ENCODE data around the gene HBG1. TPM values are rescaled to one million over a fixed set of nuclear protein-coding genes. Genes with fewer than 3 reads are reported as not detected.

The HBG1 gene
- total RNA-seq, 1 experiment from 2014 or later, result not detected

DNA sequence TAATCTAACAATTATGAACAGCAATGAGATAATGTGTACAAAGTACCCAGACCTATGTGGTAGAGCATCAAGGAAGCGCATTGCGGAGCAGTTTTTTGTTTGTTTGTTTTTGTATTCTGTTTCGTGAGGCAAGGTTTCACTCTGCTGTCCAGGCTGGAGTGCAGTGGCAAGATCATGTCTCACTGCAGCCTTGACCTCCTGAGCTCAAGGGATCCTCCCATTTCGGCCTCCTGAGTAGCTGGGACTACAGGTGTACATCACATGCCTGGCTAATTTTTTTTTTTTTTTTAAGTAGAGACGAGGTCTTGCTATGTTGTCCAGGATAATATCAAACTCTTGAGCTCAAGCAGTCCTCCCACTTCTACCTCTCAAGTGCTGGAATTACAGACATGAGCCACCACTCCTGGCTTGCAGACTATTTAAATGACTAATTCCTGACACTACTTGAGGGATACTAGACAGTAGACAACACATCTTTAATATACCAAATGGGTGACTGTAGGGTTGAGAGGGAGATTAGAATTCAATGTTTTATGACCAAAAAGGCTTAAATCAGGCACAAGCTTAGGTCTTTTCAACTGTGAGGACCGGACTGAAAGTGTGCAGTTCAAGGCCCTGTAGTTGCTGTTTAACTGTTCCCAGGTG lies 39.4 kb upstream of the HBG1 start:
- no peak overlapping the region for H3K4me2 ChIP-seq (ENCODE audit: low read depth, low read length, poor library complexity, severe bottlenecking)
- no peaks in the 10 kb centered on the region for H3K9me3 ChIP-seq (ENCODE audit: low read length)
- H3K27me3 ChIP-seq (ENCODE audit: low read length), result no peaks in the 10 kb centered on the region

GRCh38 chr11:5288108-5288905 lies 38.6 kb upstream of the HBG1 start:
- Histone ChIP-seq H3K27ac (ENCODE audit: low read length) (no peak overlapping the region), H3K4me3 (ENCODE audit: low read length) (no peak overlapping the region), H3K9me3 (ENCODE audit: low read length) (no peaks in the 10 kb centered on the region), H3K4me2 (ENCODE audit: low read depth, low read length, poor library complexity, severe bottlenecking) (no peak overlapping the region), H3K79me2 (ENCODE audit: low read length) (no peaks in the 10 kb centered on the region), H3K9me2 (replicated peaks; ENCODE audit: insufficient read depth, low read length) (no peaks in the 10 kb centered on the region), H3K9ac (ENCODE audit: low read length) (no peak overlapping the region), H4K20me1 (ENCODE audit: insufficient read depth, low read depth, low read length) (no peaks in the 10 kb centered on the region), H2AFZ (ENCODE audit: low read length) (no peak overlapping the region), H3K27me3 (ENCODE audit: low read length) (no peaks in the 10 kb centered on the region), H3K36me3 (ENCODE audit: insufficient read depth, low read length) (no peaks in the 10 kb centered on the region), H3K4me1 (ENCODE audit: low read length) (no peaks in the 10 kb centered on the region)
- DNase-seq, result no peak

More for the DNA sequence above, 39.4 kb upstream of the HBG1 start:
- Histone ChIP-seq H3K9ac (ENCODE audit: low read length) (no peak overlapping the region), H2AFZ (ENCODE audit: low read length) (no peak overlapping the region), H3K27ac (ENCODE audit: low read length) (no peak overlapping the region), H3K9me2 (replicated peaks; ENCODE audit: insufficient read depth, low read length) (no peaks in the 10 kb centered on the region), H3K4me3 (ENCODE audit: low read length) (no peak overlapping the region), H3K36me3 (ENCODE audit: insufficient read depth, low read length) (no peaks in the 10 kb centered on the region), H3K79me2 (ENCODE audit: low read length) (no peaks in the 10 kb centered on the region), H3K4me1 (ENCODE audit: low read length) (no peaks in the 10 kb centered on the region), H4K20me1 (ENCODE audit: insufficient read depth, low read depth, low read length) (no peaks in the 10 kb centered on the region)
- DNase-seq, result no peak

GRCh38 chr11:5286901-5287300 lies 37.2 kb upstream of the HBG1 start:
- no peak overlapping the region for H3K4me2 ChIP-seq (ENCODE audit: low read depth, low read length, poor library complexity, severe bottlenecking)
- H4K20me1 ChIP-seq (ENCODE audit: insufficient read depth, low read depth, low read length), result no peaks in the 10 kb centered on the region
- no peak overlapping the region for H3K9ac ChIP-seq (ENCODE audit: low read length)
- H3K4me1 ChIP-seq (ENCODE audit: low read length), result no peaks in the 10 kb centered on the region
- no peaks in the 10 kb centered on the region for H3K27me3 ChIP-seq (ENCODE audit: low read length)
- H3K4me3 ChIP-seq (ENCODE audit: low read length), result no peak overlapping the region
- H2AFZ ChIP-seq (ENCODE audit: low read length), result no peak overlapping the region
- H3K27ac ChIP-seq (ENCODE audit: low read length), result no peak overlapping the region
- no peaks in the 10 kb centered on the region for H3K9me3 ChIP-seq (ENCODE audit: low read length)
- no peak for DNase-seq
- no peaks in the 10 kb centered on the region for H3K9me2 ChIP-seq (replicated peaks; ENCODE audit: insufficient read depth, low read length)
- no peaks in the 10 kb centered on the region for H3K79me2 ChIP-seq (ENCODE audit: low read length)
- no peaks in the 10 kb centered on the region for H3K36me3 ChIP-seq (ENCODE audit: insufficient read depth, low read length)

DNA sequence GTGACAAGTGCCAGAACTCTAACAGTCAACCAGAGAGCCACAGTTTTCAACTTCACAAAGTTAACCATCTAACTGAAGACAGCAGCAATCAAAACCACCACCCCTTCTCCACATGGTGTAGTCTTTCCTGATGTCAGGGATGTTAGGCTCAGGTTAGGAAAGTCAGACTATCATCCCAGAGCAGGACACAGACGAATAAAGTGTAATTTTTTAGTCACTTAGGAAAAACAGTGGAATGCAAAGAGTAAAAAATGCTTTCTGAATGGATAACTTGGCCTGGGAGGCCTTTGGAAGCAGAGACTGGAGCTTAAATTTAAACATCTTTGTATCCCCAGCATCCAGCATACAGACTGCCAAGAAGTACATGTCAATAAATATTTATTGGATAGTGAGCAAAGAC lies 36.7 kb upstream of the HBG1 start:
- Histone ChIP-seq H3K9me2 (replicated peaks; ENCODE audit: insufficient read depth, low read length) (no peaks in the 10 kb centered on the region), H3K36me3 (ENCODE audit: insufficient read depth, low read length) (no peaks in the 10 kb centered on the region), H3K27ac (ENCODE audit: low read length) (no peak overlapping the region), H2AFZ (ENCODE audit: low read length) (no peak overlapping the region), H3K4me3 (ENCODE audit: low read length) (no peak overlapping the region), H3K4me2 (ENCODE audit: low read depth, low read length, poor library complexity, severe bottlenecking) (no peak overlapping the region), H3K27me3 (ENCODE audit: low read length) (no peaks in the 10 kb centered on the region), H3K9ac (ENCODE audit: low read length) (no peak overlapping the region), H3K9me3 (ENCODE audit: low read length) (no peaks in the 10 kb centered on the region), H3K79me2 (ENCODE audit: low read length) (no peaks in the 10 kb centered on the region), H3K4me1 (ENCODE audit: low read length) (no peaks in the 10 kb centered on the region), H4K20me1 (ENCODE audit: insufficient read depth, low read depth, low read length) (no peaks in the 10 kb centered on the region)
- no peak for DNase-seq

DNA sequence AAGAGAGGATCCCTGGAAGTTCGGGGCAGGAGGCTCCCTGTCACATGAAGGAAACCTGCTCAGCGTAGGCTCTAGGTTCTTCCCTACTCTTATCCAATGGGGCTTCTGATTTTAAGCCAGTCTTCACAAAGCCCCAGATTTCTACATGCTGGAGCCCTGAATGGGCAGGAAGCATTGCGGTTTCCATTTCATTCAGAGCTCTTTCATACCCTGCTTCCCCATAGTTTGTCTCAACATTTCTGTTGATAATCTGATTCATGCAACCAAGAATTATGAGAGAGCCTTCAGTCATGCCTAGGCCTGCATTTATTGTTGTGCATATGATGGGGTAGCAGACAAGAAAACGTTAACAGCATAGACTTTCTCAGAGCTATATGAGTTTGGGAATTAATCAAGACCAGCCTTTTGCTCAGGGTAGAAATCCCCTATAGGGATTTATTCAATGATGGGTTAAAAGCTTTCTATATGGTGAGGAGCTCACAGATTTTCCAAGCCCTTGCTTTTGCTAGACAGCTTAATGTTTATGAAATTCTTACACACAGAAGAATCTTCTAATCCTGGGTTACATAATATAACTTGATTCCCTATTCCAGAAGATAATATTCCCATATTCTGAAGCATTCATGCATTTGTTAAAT lies 36.2 kb upstream of the HBG1 start:
- Histone ChIP-seq H2AFZ (ENCODE audit: low read length) (no peak overlapping the region), H3K4me2 (ENCODE audit: low read depth, low read length, poor library complexity, severe bottlenecking) (no peak overlapping the region), H4K20me1 (ENCODE audit: insufficient read depth, low read depth, low read length) (no peaks in the 10 kb centered on the region), H3K27me3 (ENCODE audit: low read length) (no peaks in the 10 kb centered on the region), H3K36me3 (ENCODE audit: insufficient read depth, low read length) (no peaks in the 10 kb centered on the region), H3K9me3 (ENCODE audit: low read length) (no peaks in the 10 kb centered on the region), H3K4me1 (ENCODE audit: low read length) (no peaks in the 10 kb centered on the region), H3K4me3 (ENCODE audit: low read length) (no peak overlapping the region), H3K27ac (ENCODE audit: low read length) (no peak overlapping the region), H3K9ac (ENCODE audit: low read length) (no peak overlapping the region), H3K9me2 (replicated peaks; ENCODE audit: insufficient read depth, low read length) (no peaks in the 10 kb centered on the region), H3K79me2 (ENCODE audit: low read length) (no peaks in the 10 kb centered on the region)
- DNase-seq, result no peak

DNA sequence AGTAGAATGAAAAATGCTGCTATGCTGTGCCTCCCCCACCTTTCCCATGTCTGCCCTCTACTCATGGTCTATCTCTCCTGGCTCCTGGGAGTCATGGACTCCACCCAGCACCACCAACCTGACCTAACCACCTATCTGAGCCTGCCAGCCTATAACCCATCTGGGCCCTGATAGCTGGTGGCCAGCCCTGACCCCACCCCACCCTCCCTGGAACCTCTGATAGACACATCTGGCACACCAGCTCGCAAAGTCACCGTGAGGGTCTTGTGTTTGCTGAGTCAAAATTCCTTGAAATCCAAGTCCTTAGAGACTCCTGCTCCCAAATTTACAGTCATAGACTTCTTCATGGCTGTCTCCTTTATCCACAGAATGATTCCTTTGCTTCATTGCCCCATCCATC lies 35.0 kb upstream of the HBG1 start:
- Histone ChIP-seq H3K27me3 (ENCODE audit: low read length) (no peaks in the 10 kb centered on the region), H3K4me3 (ENCODE audit: low read length) (no peak overlapping the region), H3K9me2 (replicated peaks; ENCODE audit: insufficient read depth, low read length) (no peaks in the 10 kb centered on the region), H3K27ac (ENCODE audit: low read length) (no peak overlapping the region), H3K36me3 (ENCODE audit: insufficient read depth, low read length) (no peaks in the 10 kb centered on the region), H3K9me3 (ENCODE audit: low read length) (no peaks in the 10 kb centered on the region), H3K4me1 (ENCODE audit: low read length) (0 out of 2 replicates have a peak, but pooled peaks cover 2% of the 10 kb centered on the region), H3K9ac (ENCODE audit: low read length) (no peak overlapping the region), H3K79me2 (ENCODE audit: low read length) (no peaks in the 10 kb centered on the region), H4K20me1 (ENCODE audit: insufficient read depth, low read depth, low read length) (no peaks in the 10 kb centered on the region), H3K4me2 (ENCODE audit: low read depth, low read length, poor library complexity, severe bottlenecking) (no peak overlapping the region), H2AFZ (ENCODE audit: low read length) (no peak overlapping the region)
- DNase-seq, result no peak

DNA sequence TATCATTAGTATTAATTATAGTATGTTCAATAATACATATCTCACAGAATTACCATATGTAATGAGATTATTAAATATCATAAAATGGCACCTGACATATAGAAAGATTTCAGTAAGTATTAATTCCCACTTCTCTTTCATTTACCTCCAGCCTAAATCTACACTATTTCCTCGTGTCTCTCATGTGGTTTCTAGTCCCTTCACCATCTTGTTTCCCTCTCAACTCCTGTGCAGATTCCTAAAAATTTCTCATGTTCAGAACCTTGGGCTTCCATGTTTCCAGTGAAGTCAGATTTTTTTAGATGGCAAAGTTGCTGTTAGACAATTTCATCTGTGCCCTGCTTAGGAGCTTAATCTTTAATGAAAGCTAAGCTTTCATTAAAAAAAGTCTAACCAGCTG lies 34.2 kb upstream of the HBG1 start:
- H3K9ac ChIP-seq (ENCODE audit: low read length), result no peak overlapping the region
- no peaks in the 10 kb centered on the region for H3K36me3 ChIP-seq (ENCODE audit: insufficient read depth, low read length)
- no peak overlapping the region for H3K4me3 ChIP-seq (ENCODE audit: low read length)
- H3K79me2 ChIP-seq (ENCODE audit: low read length), result no peaks in the 10 kb centered on the region
- no peaks in the 10 kb centered on the region for H4K20me1 ChIP-seq (ENCODE audit: insufficient read depth, low read depth, low read length)
- H3K4me1 ChIP-seq (ENCODE audit: low read length), result 0 out of 2 replicates have a peak, but pooled peaks cover 2% of the 10 kb centered on the region
- DNase-seq, result no peak
- no peak overlapping the region for H2AFZ ChIP-seq (ENCODE audit: low read length)
- no peak overlapping the region for H3K4me2 ChIP-seq (ENCODE audit: low read depth, low read length, poor library complexity, severe bottlenecking)
- no peaks in the 10 kb centered on the region for H3K27me3 ChIP-seq (ENCODE audit: low read length)
- no peaks in the 10 kb centered on the region for H3K9me3 ChIP-seq (ENCODE audit: low read length)
- H3K9me2 ChIP-seq (replicated peaks; ENCODE audit: insufficient read depth, low read length), result no peaks in the 10 kb centered on the region
- H3K27ac ChIP-seq (ENCODE audit: low read length), result no peak overlapping the region

DNA sequence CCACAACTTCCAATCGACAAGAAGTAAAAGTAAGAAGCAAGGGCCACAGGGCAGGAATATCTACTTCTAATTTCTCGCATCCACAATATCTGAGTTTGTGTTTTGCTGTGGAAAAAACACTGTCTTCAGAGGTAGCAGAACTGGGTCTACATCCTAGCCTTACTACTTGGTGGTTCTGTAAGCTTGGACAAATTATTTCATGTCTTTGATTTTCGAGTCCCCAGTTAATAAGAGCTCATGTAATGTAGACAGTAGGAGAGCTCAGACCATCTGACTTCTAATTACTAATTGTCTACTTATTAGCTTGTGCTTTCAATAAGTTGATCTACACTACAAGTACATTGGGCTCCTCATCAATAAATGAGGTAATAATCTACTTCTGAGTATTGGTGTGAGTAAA lies 33.4 kb upstream of the HBG1 start:
- H3K79me2 ChIP-seq (ENCODE audit: low read length), result no peaks in the 10 kb centered on the region
- H4K20me1 ChIP-seq (ENCODE audit: insufficient read depth, low read depth, low read length), result no peaks in the 10 kb centered on the region
- H3K9me2 ChIP-seq (replicated peaks; ENCODE audit: insufficient read depth, low read length), result no peaks in the 10 kb centered on the region
- no peaks in the 10 kb centered on the region for H3K36me3 ChIP-seq (ENCODE audit: insufficient read depth, low read length)
- no peak overlapping the region for H3K9ac ChIP-seq (ENCODE audit: low read length)
- DNase-seq, result no peak
- H3K9me3 ChIP-seq (ENCODE audit: low read length), result no peaks in the 10 kb centered on the region
- H3K4me2 ChIP-seq (ENCODE audit: low read depth, low read length, poor library complexity, severe bottlenecking), result no peak overlapping the region
- H3K27me3 ChIP-seq (ENCODE audit: low read length), result no peaks in the 10 kb centered on the region
- no peak overlapping the region for H3K27ac ChIP-seq (ENCODE audit: low read length)
- H3K4me3 ChIP-seq (ENCODE audit: low read length), result no peak overlapping the region
- no peak overlapping the region for H2AFZ ChIP-seq (ENCODE audit: low read length)
- H3K4me1 ChIP-seq (ENCODE audit: low read length), result 0 out of 2 replicates have a peak, but pooled peaks cover 2% of the 10 kb centered on the region
